ENCODE data around the gene ATP6V0C.

DNA sequence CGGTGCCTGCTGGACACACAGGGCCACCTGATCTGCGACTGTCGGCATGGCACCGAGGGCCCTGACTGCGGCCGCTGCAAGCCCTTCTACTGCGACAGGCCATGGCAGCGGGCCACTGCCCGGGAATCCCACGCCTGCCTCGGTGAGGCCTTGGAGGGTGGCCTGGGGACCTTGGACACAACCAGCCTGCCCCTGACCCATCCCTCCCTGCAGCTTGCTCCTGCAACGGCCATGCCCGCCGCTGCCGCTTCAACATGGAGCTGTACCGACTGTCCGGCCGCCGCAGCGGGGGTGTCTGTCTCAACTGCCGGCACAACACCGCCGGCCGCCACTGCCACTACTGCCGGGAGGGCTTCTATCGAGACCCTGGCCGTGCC is 41.3 kb upstream of the ATP6V0C start:
- TF ChIP-seq, protein P1, sequence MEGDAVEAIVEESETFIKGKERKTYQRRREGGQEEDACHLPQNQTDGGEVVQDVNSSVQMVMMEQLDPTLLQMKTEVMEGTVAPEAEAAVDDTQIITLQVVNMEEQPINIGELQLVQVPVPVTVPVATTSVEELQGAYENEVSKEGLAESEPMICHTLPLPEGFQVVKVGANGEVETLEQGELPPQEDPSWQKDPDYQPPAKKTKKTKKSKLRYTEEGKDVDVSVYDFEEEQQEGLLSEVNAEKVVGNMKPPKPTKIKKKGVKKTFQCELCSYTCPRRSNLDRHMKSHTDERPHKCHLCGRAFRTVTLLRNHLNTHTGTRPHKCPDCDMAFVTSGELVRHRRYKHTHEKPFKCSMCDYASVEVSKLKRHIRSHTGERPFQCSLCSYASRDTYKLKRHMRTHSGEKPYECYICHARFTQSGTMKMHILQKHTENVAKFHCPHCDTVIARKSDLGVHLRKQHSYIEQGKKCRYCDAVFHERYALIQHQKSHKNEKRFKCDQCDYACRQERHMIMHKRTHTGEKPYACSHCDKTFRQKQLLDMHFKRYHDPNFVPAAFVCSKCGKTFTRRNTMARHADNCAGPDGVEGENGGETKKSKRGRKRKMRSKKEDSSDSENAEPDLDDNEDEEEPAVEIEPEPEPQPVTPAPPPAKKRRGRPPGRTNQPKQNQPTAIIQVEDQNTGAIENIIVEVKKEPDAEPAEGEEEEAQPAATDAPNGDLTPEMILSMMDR (conservative IDR thresholded peaks at IDR 0.05 in 1 of 2, IDR thresholded peaks at IDR 0.05 in 1 of 2; ENCODE audit: extremely low read depth in 1 of 2, insufficient read depth in 1 of 2, low read depth in 1 of 2, low read length in 2 of 2), result no peak
- no peak for TF ChIP-seq EZH2 (IDR thresholded peaks at IDR 0.05; ENCODE audit: borderline replicate concordance, low read length)
